Kidney (tissue), 14 donors: ENCODE data around the gene SFT2D3. TPM values are rescaled to one million over a fixed set of nuclear protein-coding genes. Genes with fewer than 3 reads are reported as not detected.

ENCODE experiments used
- DNase-seq, 5 donors: peaks; one replicate each; pipeline ENCODE4 v3.0.0-alpha.2; 2013 to 2020
- FAIRE-seq: peaks from 2 replicates; lab custom pipeline; 2012; peaks lifted over from hg19 to GRCh38; lab: Jason Lieb, UNC
- H3K27ac ChIP-seq, 2 donors: one replicate each; pipeline ENCODE4 v1.7.0; 2013; ENCODE audit warnings: low read depth in 2 of 2, low read length in 2 of 2, inconsistent platforms in 1 of 2
- H3K27me3 ChIP-seq: one replicate; pipeline ENCODE4 v1.7.1; 2013; ENCODE audit warnings: low read length, inconsistent platforms; ENCODE audit not compliant: control insufficient read depth, insufficient read depth
- H3K36me3 ChIP-seq, 3 donors: one replicate each; pipeline versions ENCODE4 v1.7.0 to v1.7.1; 2013; ENCODE audit warnings: low read length in 3 of 3, control low read depth in 1 of 3, inconsistent platforms in 1 of 3; ENCODE audit not compliant: insufficient read depth in 3 of 3, control insufficient read depth in 2 of 3
- H3K4me1 ChIP-seq, 3 donors: one replicate each; pipeline versions ENCODE4 v1.7.0 to v1.7.1; 2013; ENCODE audit warnings: low read length in 3 of 3, inconsistent platforms in 1 of 3, low read depth in 1 of 3; ENCODE audit not compliant: control insufficient read depth in 2 of 3, insufficient read depth in 2 of 3
- H3K4me3 ChIP-seq, 3 donors: one replicate each; pipeline versions ENCODE4 v1.7.0 to v1.8.1; 2013; ENCODE audit warnings: low read length in 3 of 3, control low read depth in 1 of 3, inconsistent platforms in 1 of 3
- H3K9ac ChIP-seq, 3 donors: one replicate each; pipeline versions ENCODE4 v1.7.0 to v1.7.1; 2013; ENCODE audit warnings: low read length in 3 of 3, control low read depth in 1 of 3, inconsistent platforms in 1 of 3
- H3K9me3 ChIP-seq, 3 donors: one replicate each; pipeline versions ENCODE4 v1.7.0 to v1.7.1; 2013; ENCODE audit warnings: low read length in 3 of 3, control low read depth in 1 of 3, inconsistent platforms in 1 of 3; ENCODE audit not compliant: control insufficient read depth in 2 of 3, insufficient read depth in 1 of 3
- intact Hi-C: fragments of 100-400 bp; cut with DNase I; formaldehyde crosslinking; loops from one replicate; pipeline ENCODE4 v1.11.1; 2022
- polyA plus RNA-seq: library from polyadenylated mRNA; stranded (reverse); fragments of 350-450 nt; fragmentation: Illumina TruSeq; extraction: RNeasy Lipid Tissue Mini Kit (QIAGEN cat#74804); gene quantifications from one replicate; pipeline ENCODE4 v1.2.3, GENCODE V29; 2014; ENCODE audit warnings: low read depth, low replicate concordance; ENCODE audit not compliant: insufficient read depth
- total RNA-seq: library from RNA; stranded (reverse); fragmentation: NEBNext Ultra II Directional; extraction: Animal tissue kit (Norgen Biotek cat#: 25700); gene quantifications from one replicate; pipeline ENCODE4 v1.2.1, GENCODE V29; 2021
- TF ChIP-seq, protein P1 (sequence below): IDR thresholded peaks from 3 replicates; pipeline ENCODE4 v1.5.1; 2012; ENCODE audit warnings: mild to moderate bottlenecking, moderate library complexity, borderline replicate concordance; ENCODE audit not compliant: insufficient read depth; ENCODE audit errors: extremely low read depth
- donor health status: control.
- donor health status: control.
- donor health status: control.
- donor health status: control.
- donor health status: control.
- donor health status: DM: yes; HTN: yes; CAD: no.
- donor health status: Normal renal cell carcinoma (clear cell type).

Gene SFT2D3
- total and polyA plus RNA-seq, 2 donors from 2014 or later, result 5.1 to 9.3 TPM

DNA sequence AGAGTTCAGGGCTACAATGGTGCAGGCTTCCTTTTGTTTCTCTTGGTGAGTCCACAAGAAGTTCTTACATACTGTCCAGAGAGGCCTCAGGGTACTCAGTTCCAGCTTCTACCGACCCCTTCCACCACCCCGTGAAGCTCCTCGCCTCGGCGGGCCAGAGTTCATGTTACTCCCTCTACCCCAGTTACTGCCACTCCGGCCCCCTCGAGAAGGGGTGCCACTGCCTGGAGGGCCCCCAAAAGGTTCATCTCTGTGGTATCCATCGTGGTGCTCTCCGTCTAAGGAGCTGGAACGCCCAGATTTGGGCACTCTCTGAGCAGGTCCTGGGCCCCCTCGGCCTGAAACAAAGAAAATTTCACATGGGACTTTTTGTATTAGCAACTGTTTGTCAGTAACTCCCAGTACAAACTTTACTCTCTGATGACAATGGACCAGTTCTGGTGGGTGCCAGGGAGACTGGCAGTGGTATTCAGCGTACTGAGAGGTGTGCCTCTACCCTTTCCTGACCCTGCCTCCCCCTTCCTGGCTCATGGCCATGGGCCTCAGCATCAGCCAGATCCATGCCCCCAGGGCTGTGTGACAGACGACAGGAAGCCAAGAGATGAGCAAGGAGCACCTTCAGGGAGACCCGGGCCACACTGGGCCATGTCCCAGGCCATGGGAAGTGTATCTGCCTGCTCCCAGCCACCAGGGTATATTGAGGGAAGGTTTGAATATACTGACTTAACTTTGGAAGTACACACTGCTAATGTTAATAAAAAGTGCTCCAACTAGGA is 5.1 kb downstream of the SFT2D3 start:
- Histone ChIP-seq H3K27ac (no peak overlapping the region), H3K36me3 (peaks cover 6 to 26% (median 22%) of the 10 kb centered on the region in 3 donors), H3K4me1 (peaks cover 0 to 14% (median 9%) of the 10 kb centered on the region in 3 donors), H3K4me3 (no peak overlapping the region), H3K9ac (no peak overlapping the region), H3K9me3 (no peaks in the 10 kb centered on the region), H3K27me3 (no peaks in the 10 kb centered on the region)
- FAIRE-seq (no peak), DNase-seq (no peak)
- intact Hi-C loops, result no loop called here
- TF ChIP-seq, protein P1, sequence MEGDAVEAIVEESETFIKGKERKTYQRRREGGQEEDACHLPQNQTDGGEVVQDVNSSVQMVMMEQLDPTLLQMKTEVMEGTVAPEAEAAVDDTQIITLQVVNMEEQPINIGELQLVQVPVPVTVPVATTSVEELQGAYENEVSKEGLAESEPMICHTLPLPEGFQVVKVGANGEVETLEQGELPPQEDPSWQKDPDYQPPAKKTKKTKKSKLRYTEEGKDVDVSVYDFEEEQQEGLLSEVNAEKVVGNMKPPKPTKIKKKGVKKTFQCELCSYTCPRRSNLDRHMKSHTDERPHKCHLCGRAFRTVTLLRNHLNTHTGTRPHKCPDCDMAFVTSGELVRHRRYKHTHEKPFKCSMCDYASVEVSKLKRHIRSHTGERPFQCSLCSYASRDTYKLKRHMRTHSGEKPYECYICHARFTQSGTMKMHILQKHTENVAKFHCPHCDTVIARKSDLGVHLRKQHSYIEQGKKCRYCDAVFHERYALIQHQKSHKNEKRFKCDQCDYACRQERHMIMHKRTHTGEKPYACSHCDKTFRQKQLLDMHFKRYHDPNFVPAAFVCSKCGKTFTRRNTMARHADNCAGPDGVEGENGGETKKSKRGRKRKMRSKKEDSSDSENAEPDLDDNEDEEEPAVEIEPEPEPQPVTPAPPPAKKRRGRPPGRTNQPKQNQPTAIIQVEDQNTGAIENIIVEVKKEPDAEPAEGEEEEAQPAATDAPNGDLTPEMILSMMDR, result no peak

- Histone ChIP-seq H3K4me3 (no peak overlapping the region), H3K4me1 (peaks cover 0 to 5% (median 4%) of the 10 kb centered on the region in 3 donors), H3K27ac (no peak overlapping the region), H3K36me3 (peaks cover 6 to 26% (median 22%) of the 10 kb centered on the region in 3 donors), H3K9me3 (no peaks in the 10 kb centered on the region), H3K9ac (no peak overlapping the region), H3K27me3 (no peaks in the 10 kb centered on the region)
- intact Hi-C loops, result no loop called here
- no peak for DNase-seq
- TF ChIP-seq, protein P1, result no peak
- FAIRE-seq, result no peak
These were observed 6.8 kb downstream of the SFT2D3 start for GRCh38 chr2:127707890-127708648.

GRCh38 chr2:127709336-127709735 is 8.0 kb downstream of the SFT2D3 start:
- intact Hi-C loops, result no loop called here
- no peaks in the 10 kb centered on the region for H3K9me3 ChIP-seq
- FAIRE-seq (no peak), DNase-seq (peak in 1 of 5 donors; percentile 24)
- peaks cover 6 to 26% (median 22%) of the 10 kb centered on the region in 3 donors for H3K36me3 ChIP-seq
- no peak overlapping the region for H3K9ac ChIP-seq
- H3K4me1 ChIP-seq, result no peaks in the 10 kb centered on the region
- no peak overlapping the region for H3K4me3 ChIP-seq
- no peak overlapping the region for H3K27ac ChIP-seq
- TF ChIP-seq, protein P1, result no peak
- no peaks in the 10 kb centered on the region for H3K27me3 ChIP-seq
